Pancreas (tissue), 10 donors: ENCODE data around the gene ILRUN. TPM values are rescaled to one million over a fixed set of nuclear protein-coding genes. Genes with fewer than 3 reads are reported as not detected.
A peak's percentile ranks its signal among the peaks of the same experiment; 100 is the strongest.
"Not testable (repeated sequence)": the region's sequence is repeated elsewhere in the genome, so short reads cannot be mapped to it uniquely, and the experiment has no call there.

ENCODE experiments used
- ATAC-seq, 4 donors: fragments of 200-7000 bp; cut with Tn5 transposase; one replicate each; pipeline versions ENCODE4 v1.8.0 to v1.9.1; 2020; ENCODE audit warnings: mild to moderate bottlenecking in 4 of 4, moderate library complexity in 4 of 4
- DNase-seq, 6 donors: peaks; one replicate each; pipeline ENCODE4 v3.0.0-alpha.2; 2020
- FAIRE-seq: peaks from 2 replicates; lab custom pipeline; 2012; peaks lifted over from hg19 to GRCh38; lab: Jason Lieb, UNC
- H3K27ac ChIP-seq, 4 donors: fragments of 200-600 bp; sonication (generic); 1 replicate in 3 of 4; 2 replicates in 1 of 4; pipeline versions ENCODE4 v1.5.0 to v1.8.0; 2020
- H3K27me3 ChIP-seq, 4 donors: fragments of 200-600 bp; one replicate each; pipeline ENCODE4 v1.8.0; 2021
- H3K36me3 ChIP-seq, 3 donors: fragments of 200-600 bp; sonication (generic) in 1 of 3; one replicate each; pipeline versions ENCODE4 v1.5.0 to v1.8.0; 2020 to 2021
- H3K4me1 ChIP-seq, 3 donors: fragments of 200-600 bp; one replicate each; pipeline ENCODE4 v1.8.0; 2021
- H3K4me3 ChIP-seq, 4 donors: fragments of 200-600 bp; sonication (generic) in 2 of 4; one replicate each; pipeline versions ENCODE4 v1.5.0 to v1.8.0; 2020 to 2021
- H3K9me3 ChIP-seq, 4 donors: fragments of 200-600 bp; one replicate each; pipeline ENCODE4 v1.8.0; 2021
- WGBS, 2 donors: extraction: QIAGEN DNeasy Blood & Tissue Kit; methylation state at CpG; one replicate each; pipeline ENCODE4 v1.1.7; 2013; 5-methylcytosine and 5-hydroxymethylcytosine counted together
- intact Hi-C, 3 donors: fragments of 100-400 bp; cut with DNase I; formaldehyde crosslinking; loops; one replicate each; pipeline versions ENCODE4 v1.11.1 to v1.14.2; 2022
- polyA plus RNA-seq, 2 donors: library from polyadenylated mRNA; stranded (reverse); fragments of 200-250 nt; gene quantifications; one replicate each; pipeline ENCODE4 v1.2.3, GENCODE V29; 2013
- total RNA-seq, 6 donors: library from RNA; stranded (reverse); fragmentation: NEBNext Ultra II Directional in 4 of 6; extraction: Animal tissue kit (Norgen Biotek cat#: 25700) in 4 of 6; gene quantifications; one replicate each; pipeline versions ENCODE4 v1.2.1 to v1.2.4, GENCODE V29; 2021 to 2023
- TF ChIP-seq, protein P1 (sequence below), 4 donors: fragments of 200-600 bp; sonication (generic) in 3 of 4; IDR thresholded peaks; one replicate each; pipeline versions ENCODE4 v1.5.0 to v1.8.0; 2021; ENCODE audit warnings: antibody characterized with exemption in 4 of 4
- donor health status: healthy with polysubstance abuse.
- donor health status: DM: no; HTN: no; CAD: no; lungs with moderate emphysema.
- donor health status: DM: no; HTN: no; CAD: no.
- donor health status: control.
- donor health status: control.
- donor health status: Bipolar disorder and iron deficiency.
- donor health status: DM: yes; HTN: yes; CAD: no.
- donor health status: DM: no; HTN: no; CAD: no.
- donor health status: DM: no; HTN: no; CAD: no.
- donor health status: DM: yes; HTN: yes; CAD: no.

ILRUN gene
- total and polyA plus RNA-seq, 8 donors: 14.6 to 32.9 (median 22.7) TPM

DNA sequence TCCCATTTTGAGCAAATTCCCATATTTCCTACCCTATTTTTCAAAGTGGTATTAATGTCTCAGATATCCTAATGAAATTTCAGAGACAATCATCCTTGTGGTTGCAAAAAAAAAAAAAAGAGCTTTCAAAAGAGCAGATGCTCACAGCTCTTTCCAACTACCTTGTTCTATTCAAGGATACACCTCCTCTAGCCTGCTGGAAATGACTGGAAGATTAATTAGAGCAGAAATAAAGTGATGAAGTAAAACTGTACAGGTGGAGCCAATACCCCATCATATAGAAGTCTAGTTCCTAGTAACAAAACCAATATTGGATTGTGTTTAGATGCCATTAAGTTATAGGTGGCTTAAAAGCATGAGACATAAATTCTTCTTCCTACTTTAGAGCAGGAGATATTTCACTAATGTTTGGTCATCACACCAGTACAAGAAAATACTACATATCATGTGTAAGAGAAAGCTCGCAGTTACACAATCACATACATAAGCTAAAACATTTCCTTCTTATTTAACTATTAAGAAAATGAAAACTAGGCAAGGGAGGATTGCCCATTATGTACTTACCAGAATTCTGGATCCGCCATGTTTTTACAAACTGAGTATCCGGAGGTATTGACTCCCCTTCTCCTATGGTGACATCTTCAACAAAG lies 42.4 kb downstream of the ILRUN start:
- ATAC-seq (no peak), DNase-seq (no peak), FAIRE-seq (no peak)
- Histone ChIP-seq H3K27ac (no peak overlapping the region), H3K4me1 (peaks cover 22 to 36% (median 28%) of the 10 kb centered on the region in 3 donors), H3K4me3 (no peak overlapping the region), H3K36me3 (no peaks in the 10 kb centered on the region), H3K27me3 (no peaks in the 10 kb centered on the region), H3K9me3 (no peaks in the 10 kb centered on the region)
- TF ChIP-seq, protein P1, sequence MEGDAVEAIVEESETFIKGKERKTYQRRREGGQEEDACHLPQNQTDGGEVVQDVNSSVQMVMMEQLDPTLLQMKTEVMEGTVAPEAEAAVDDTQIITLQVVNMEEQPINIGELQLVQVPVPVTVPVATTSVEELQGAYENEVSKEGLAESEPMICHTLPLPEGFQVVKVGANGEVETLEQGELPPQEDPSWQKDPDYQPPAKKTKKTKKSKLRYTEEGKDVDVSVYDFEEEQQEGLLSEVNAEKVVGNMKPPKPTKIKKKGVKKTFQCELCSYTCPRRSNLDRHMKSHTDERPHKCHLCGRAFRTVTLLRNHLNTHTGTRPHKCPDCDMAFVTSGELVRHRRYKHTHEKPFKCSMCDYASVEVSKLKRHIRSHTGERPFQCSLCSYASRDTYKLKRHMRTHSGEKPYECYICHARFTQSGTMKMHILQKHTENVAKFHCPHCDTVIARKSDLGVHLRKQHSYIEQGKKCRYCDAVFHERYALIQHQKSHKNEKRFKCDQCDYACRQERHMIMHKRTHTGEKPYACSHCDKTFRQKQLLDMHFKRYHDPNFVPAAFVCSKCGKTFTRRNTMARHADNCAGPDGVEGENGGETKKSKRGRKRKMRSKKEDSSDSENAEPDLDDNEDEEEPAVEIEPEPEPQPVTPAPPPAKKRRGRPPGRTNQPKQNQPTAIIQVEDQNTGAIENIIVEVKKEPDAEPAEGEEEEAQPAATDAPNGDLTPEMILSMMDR (IDR thresholded peaks at IDR 0.05): no peak
- intact Hi-C loops: no loop called here
- 95 to 96% methylated on average over 3 of the region's 3 CpGs for WGBS, 2 donors

DNA sequence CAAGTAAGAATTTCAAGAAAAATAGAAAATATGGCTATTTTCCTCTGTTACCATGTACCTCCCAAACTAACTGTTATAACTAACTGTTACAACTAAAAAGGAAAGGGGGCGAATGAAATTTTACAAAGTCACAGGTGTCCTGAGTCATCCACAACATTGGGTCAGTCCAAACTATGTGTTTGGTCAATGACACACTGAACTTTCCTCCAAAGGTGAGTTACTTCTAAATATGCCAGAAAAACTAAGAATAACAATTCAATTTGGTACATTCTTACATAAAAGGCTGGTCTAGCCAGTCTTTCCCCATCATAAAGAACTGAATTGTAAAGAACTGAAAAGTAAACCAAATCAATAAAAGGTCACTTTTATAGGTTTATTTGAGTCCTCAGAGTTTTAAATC lies 44.3 kb downstream of the ILRUN start:
- FAIRE-seq (no peak), ATAC-seq (no peak), DNase-seq (no peak)
- H3K36me3 ChIP-seq: no peaks in the 10 kb centered on the region
- H3K27me3 ChIP-seq: no peaks in the 10 kb centered on the region
- WGBS, 2 donors: 97 to 98% methylated on average over 1 of the region's 1 CpG
- intact Hi-C loops: no loop called here
- TF ChIP-seq, protein P1 (IDR thresholded peaks at IDR 0.05): no peak
- H3K4me3 ChIP-seq: no peak overlapping the region
- H3K9me3 ChIP-seq: no peaks in the 10 kb centered on the region
- peaks cover 12 to 20% (median 15%) of the 10 kb centered on the region in 3 donors for H3K4me1 ChIP-seq
- no peak overlapping the region for H3K27ac ChIP-seq

DNA sequence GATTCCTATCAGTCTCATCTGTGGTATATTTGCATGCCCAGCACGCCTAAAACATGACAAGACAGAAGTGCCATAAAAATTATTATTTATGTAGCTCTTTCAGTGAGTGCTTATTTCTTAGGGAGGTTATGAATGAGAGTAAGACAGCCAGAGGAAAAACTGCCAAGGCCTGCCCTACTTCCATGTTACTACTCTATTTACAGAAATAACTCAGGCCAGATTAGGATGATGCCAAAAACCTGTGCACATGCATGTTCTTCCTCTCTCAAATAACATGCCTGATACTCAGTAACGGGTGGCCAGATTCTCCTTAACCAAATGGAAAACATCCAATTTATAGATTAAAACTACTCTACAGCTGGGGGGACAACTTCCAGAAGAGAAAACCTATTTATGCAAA lies 45.7 kb downstream of the ILRUN start:
- FAIRE-seq: no peak
- intact Hi-C loops: no loop called here

DNA sequence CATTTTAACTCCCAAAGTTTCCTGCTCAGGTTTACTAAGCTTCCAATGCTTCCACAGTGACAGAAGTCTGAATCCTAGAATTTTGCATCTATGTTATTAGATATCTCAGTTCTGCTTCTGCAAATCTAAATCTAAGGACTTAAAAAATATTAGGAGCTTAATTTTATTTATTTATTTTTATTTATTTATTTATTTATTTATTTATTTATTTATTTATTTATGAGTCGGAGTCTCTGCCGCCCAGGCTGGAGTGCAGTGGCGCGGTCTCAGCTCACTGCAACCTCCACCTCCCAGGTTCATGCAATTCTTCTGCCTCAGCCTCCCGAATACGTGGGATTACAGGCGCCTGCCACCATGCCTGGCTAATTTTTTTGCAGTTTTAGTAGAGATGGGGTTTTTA lies 46.3 kb downstream of the ILRUN start:
- ATAC-seq, H3K27me3 ChIP-seq, H3K4me3 ChIP-seq, H3K27ac ChIP-seq, H3K4me1 ChIP-seq, intact Hi-C loops, H3K36me3 ChIP-seq, H3K9me3 ChIP-seq, DNase-seq, FAIRE-seq: not testable (repeated sequence)
- WGBS, 2 donors: 94 to 96% methylated on average over 7 of the region's 7 CpGs

More for the DNA sequence above, 45.7 kb downstream of the ILRUN start:
- peaks cover 0 to 6% (median 3%) of the 10 kb centered on the region in 3 donors for H3K4me1 ChIP-seq
- no peaks in the 10 kb centered on the region for H3K27me3 ChIP-seq
- no peaks in the 10 kb centered on the region for H3K9me3 ChIP-seq
- no peak overlapping the region for H3K4me3 ChIP-seq
- 50 to 54% methylated on average over 2 of the region's 2 CpGs for WGBS, 2 donors
- DNase-seq (no peak), ATAC-seq (peak in 2 of 4 donors; percentile 54 to 94)
- H3K36me3 ChIP-seq: peaks cover 0 to 2% (median 0%) of the 10 kb centered on the region in 3 donors
- TF ChIP-seq, protein P1 (IDR thresholded peaks at IDR 0.05): no peak
- no peak overlapping the region for H3K27ac ChIP-seq

DNA sequence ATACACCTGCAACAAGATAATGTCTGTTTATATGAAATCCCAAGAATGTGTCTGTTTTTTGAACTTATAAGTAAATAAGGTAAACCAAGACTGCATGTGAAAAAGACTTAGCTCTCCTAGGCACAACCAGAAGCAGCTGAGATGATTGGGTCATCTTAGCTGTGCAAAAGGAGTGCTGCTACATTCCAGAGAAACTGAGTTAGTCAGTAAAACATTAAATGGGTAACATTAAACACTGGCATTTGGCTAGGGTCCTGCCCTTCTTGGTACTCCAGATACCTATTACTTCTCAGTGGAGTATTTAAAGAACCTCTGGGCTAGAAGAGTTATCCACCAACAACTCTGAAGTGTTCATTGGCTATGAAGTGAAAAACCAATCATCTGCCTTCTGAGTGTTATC lies 47.8 kb downstream of the ILRUN start:
- H3K4me3 ChIP-seq: no peak overlapping the region
- FAIRE-seq (no peak), DNase-seq (no peak), ATAC-seq (no peak)
- H3K4me1 ChIP-seq: no peaks in the 10 kb centered on the region
- intact Hi-C loops: no loop called here
- TF ChIP-seq, protein P1 (IDR thresholded peaks at IDR 0.05): no peak
- H3K27ac ChIP-seq: no peak overlapping the region
- no peaks in the 10 kb centered on the region for H3K9me3 ChIP-seq
- no peaks in the 10 kb centered on the region for H3K27me3 ChIP-seq
- peaks cover 0 to 15% (median 0%) of the 10 kb centered on the region in 3 donors for H3K36me3 ChIP-seq

Other genes starting within 250 kb of the ILRUN start
- gene PACSIN1, start 230.7 kb downstream of the ILRUN start, total RNA-seq: 1 to 10 TPM in 1 of 6 donors, under 1 TPM in 5; 0.25 to 1.4 (median 0.63) TPM
- gene PACSIN1, start 230.7 kb downstream of the ILRUN start, polyA plus RNA-seq: 1 to 10 TPM; 1.2 to 2.0 TPM
- gene SPDEF, start 140.4 kb downstream of the ILRUN start, total RNA-seq: 1 to 10 TPM in 1 of 6 donors, under 1 TPM in 5; 0.24 to 1.2 (median 0.49) TPM
- under 1 TPM; 0.42 to 0.59 TPM for gene SPDEF, start 140.4 kb downstream of the ILRUN start, polyA plus RNA-seq
- 10 to 100 TPM; 18.6 to 39.7 (median 28.7) TPM for gene SNRPC, start 60.7 kb upstream of the ILRUN start, total RNA-seq
- gene SNRPC, start 60.7 kb upstream of the ILRUN start, polyA plus RNA-seq: 10 to 100 TPM; 49.0 to 73.3 TPM
- 10 to 100 TPM in 2 of 6 donors, 1 to 10 TPM in 4; 7.4 to 14.4 (median 9.6) TPM for gene BLTP3A, start 95.3 kb upstream of the ILRUN start, total RNA-seq
- 1 to 10 TPM; 2.5 to 2.9 TPM for gene BLTP3A, start 95.3 kb upstream of the ILRUN start, polyA plus RNA-seq
- gene TAF11, start 191.3 kb upstream of the ILRUN start, total RNA-seq: 10 to 100 TPM in 3 of 6 donors, 1 to 10 TPM in 3; 8.7 to 11.7 (median 10.1) TPM
- gene TAF11, start 191.3 kb upstream of the ILRUN start, polyA plus RNA-seq: 10 to 100 TPM; 20.0 to 30.0 TPM
- gene ANKS1A, start 192.5 kb upstream of the ILRUN start, total RNA-seq: 10 to 100 TPM in 2 of 6 donors, 1 to 10 TPM in 4; 7.1 to 16.7 (median 9.0) TPM
- 1 to 10 TPM; 6.1 to 7.0 TPM for gene ANKS1A, start 192.5 kb upstream of the ILRUN start, polyA plus RNA-seq